CD4-positive, alpha-beta memory T cell (primary cell): Measurements from ENCODE around the gene SUCO. TPM values are rescaled to one million over a fixed set of nuclear protein-coding genes. Genes with fewer than 3 reads are reported as not detected.
"Not testable (repeated sequence)": the region's sequence is repeated elsewhere in the genome, so short reads cannot be mapped to it uniquely, and the experiment has no call there.

Experiments used
- CTCF ChIA-PET: fragments of 350-600 bp; sonication (Branson Sonifier 250); formaldehyde crosslinking; loops from one replicate; lab custom pipeline; 2021; ENCODE audit warnings: inconsistent platforms; ENCODE audit not compliant: partially characterized antibody; lab: Charles Lee
- POLR2A ChIA-PET: fragments of 350-600 bp; sonication (Branson Sonifier 250); formaldehyde crosslinking; loops from one replicate; lab custom pipeline; 2021; ENCODE audit not compliant: partially characterized antibody; lab: Charles Lee
- DNase-seq, 5 donors: peaks; one replicate each; pipeline versions ENCODE4 v3.0.0 to v3.0.0-alpha.2; 2020 to 2022; ENCODE audit warnings: mixed read lengths in 1 of 5
- H3K27ac ChIP-seq: one replicate; pipeline ENCODE4 v1.7.0; 2013; ENCODE audit warnings: low read depth, low read length
- H3K27me3 ChIP-seq: 2 replicates; pipeline ENCODE4 v1.7.0; 2013; ENCODE audit warnings: mild to moderate bottlenecking, low read length, moderate library complexity; ENCODE audit not compliant: insufficient read depth
- H3K36me3 ChIP-seq: 2 replicates; pipeline ENCODE4 v1.7.0; 2013; ENCODE audit warnings: mild to moderate bottlenecking, low read length, moderate library complexity; ENCODE audit not compliant: insufficient read depth
- H3K4me1 ChIP-seq: 2 replicates; pipeline ENCODE4 v1.7.0; 2013; ENCODE audit warnings: mild to moderate bottlenecking, low read length, moderate library complexity; ENCODE audit not compliant: insufficient read depth
- H3K4me3 ChIP-seq, 2 donors: one replicate each; pipeline ENCODE4 v1.7.0; 2013; ENCODE audit warnings: low read length in 2 of 2, mild to moderate bottlenecking in 1 of 2
- H3K9me3 ChIP-seq, 2 donors: one replicate each; pipeline ENCODE4 v1.7.0; 2013; ENCODE audit warnings: low read length in 2 of 2, control low read depth in 1 of 2; ENCODE audit not compliant: control insufficient read depth in 1 of 2
- H3K27ac Mint-ChIP-seq, 7 donors: one replicate each; pipeline ENCODE4 v1.8.0; 2020 to 2021; ENCODE audit warnings: mixed read lengths in 7 of 7, mild to moderate bottlenecking in 6 of 7, inconsistent platforms in 3 of 7, moderate library complexity in 3 of 7
- H3K27me3 Mint-ChIP-seq, 2 donors: one replicate each; pipeline ENCODE4 v1.8.0; 2020 to 2021; ENCODE audit warnings: mixed read lengths in 2 of 2
- H3K36me3 Mint-ChIP-seq, 2 donors: one replicate each; pipeline ENCODE4 v1.8.0; 2020 to 2021; ENCODE audit warnings: mixed read lengths in 2 of 2, inconsistent platforms in 1 of 2, mild to moderate bottlenecking in 1 of 2
- H3K4me1 Mint-ChIP-seq, 4 donors: one replicate each; pipeline ENCODE4 v1.8.0; 2020 to 2021; ENCODE audit warnings: mixed read lengths in 4 of 4, mild to moderate bottlenecking in 1 of 4
- H3K4me3 Mint-ChIP-seq, 8 donors: one replicate each; pipeline ENCODE4 v1.8.0; 2020 to 2021; ENCODE audit warnings: mixed read lengths in 8 of 8, mild to moderate bottlenecking in 7 of 8, moderate library complexity in 6 of 8, inconsistent platforms in 3 of 8
- H3K9me3 Mint-ChIP-seq, 8 donors: one replicate each; pipeline ENCODE4 v1.8.0; 2020 to 2021; ENCODE audit warnings: mixed read lengths in 8 of 8, mild to moderate bottlenecking in 5 of 8, inconsistent platforms in 3 of 8, moderate library complexity in 1 of 8
- intact Hi-C: fragments of 100-400 bp; cut with micrococcal nuclease; formaldehyde crosslinking; loops from one replicate; pipeline ENCODE4 v1.15.1; 2023
- polyA plus RNA-seq, 2 donors: library from polyadenylated mRNA; unstranded; fragments of 300-500 nt; fragmentation: Illumina TruSeq; gene quantifications; one replicate each; pipeline ENCODE4 v1.2.3, GENCODE V29; 2021
- total RNA-seq, 2 experiments: library from RNA; stranded (reverse); gene quantifications; one replicate each; pipeline ENCODE4 v1.2.3, GENCODE V29; 2021

The SUCO gene
- total and polyA plus RNA-seq, 4 experiments from 2014 or later, result 12.2 to 74.4 (median 44.1) TPM

- intact Hi-C loops, result no loop called here
- POLR2A ChIA-PET, result interaction anchor here (0.7 to 0.9 kb wide), 2 partner anchors 27 to 45 kb away, joined by 3 read pairs; no protein-coding TSS in a partner anchor
- H3K36me3 ChIP-seq, result no peaks in the 10 kb centered on the region
- peaks cover 7 to 19% (median 13%) of the 10 kb centered on the region in 4 donors for H3K4me1 Mint-ChIP-seq
- H3K27ac Mint-ChIP-seq, result no peak overlapping the region
- H3K9me3 ChIP-seq, result no peaks in the 10 kb centered on the region
- H3K36me3 Mint-ChIP-seq, result no peaks in the 10 kb centered on the region
- DNase-seq, result peak in 1 of 5 donors; percentile 4
- peaks cover 12% of the 10 kb centered on the region for H3K4me1 ChIP-seq
- H3K4me3 Mint-ChIP-seq, result peak overlapping the region in 5 of 8 donors; percentile 1 to 60 (median 21)
- no peak overlapping the region for H3K27ac ChIP-seq
- no peaks in the 10 kb centered on the region for H3K27me3 ChIP-seq
- H3K27me3 Mint-ChIP-seq, result peaks cover 1 to 5% of the 10 kb centered on the region in 2 donors
- H3K9me3 Mint-ChIP-seq, result no peaks in the 10 kb centered on the region
- no peak overlapping the region for H3K4me3 ChIP-seq
- CTCF ChIA-PET, result interaction anchor here (1.0 to 1.5 kb wide), 3 partner anchors 13 to 44 kb away, joined by 3 to 4 read pairs (median 3); partner anchors contain the start of gene PIGC
These were observed 45.4 kb upstream of the SUCO start for GRCh38 chr1:172487550-172487949.

- Mint-ChIP-seq H3K4me3 (no peak overlapping the region), H3K4me1 (peaks cover 7 to 19% (median 13%) of the 10 kb centered on the region in 4 donors), H3K27me3 (peaks cover 1 to 5% of the 10 kb centered on the region in 2 donors), H3K36me3 (no peaks in the 10 kb centered on the region), H3K27ac (no peak overlapping the region), H3K9me3 (no peaks in the 10 kb centered on the region)
- Histone ChIP-seq H3K9me3 (no peaks in the 10 kb centered on the region), H3K27me3 (no peaks in the 10 kb centered on the region), H3K4me3 (no peak overlapping the region), H3K36me3 (no peaks in the 10 kb centered on the region), H3K27ac (no peak overlapping the region), H3K4me1 (peaks cover 12% of the 10 kb centered on the region)
- intact Hi-C loops, result no loop called here
- CTCF ChIA-PET, result interaction anchor here (1.0 to 1.5 kb wide), 3 partner anchors 12 to 45 kb away, joined by 3 to 4 read pairs (median 3); partner anchors contain the start of gene PIGC
- POLR2A ChIA-PET, result interaction anchor here (0.6 kb wide), 1 partner anchor 583 kb away, joined by 3 read pairs; no protein-coding TSS in a partner anchor
- DNase-seq, result no peak
These were observed 44.6 kb upstream of the SUCO start for GRCh38 chr1:172488393-172488792.

DNA sequence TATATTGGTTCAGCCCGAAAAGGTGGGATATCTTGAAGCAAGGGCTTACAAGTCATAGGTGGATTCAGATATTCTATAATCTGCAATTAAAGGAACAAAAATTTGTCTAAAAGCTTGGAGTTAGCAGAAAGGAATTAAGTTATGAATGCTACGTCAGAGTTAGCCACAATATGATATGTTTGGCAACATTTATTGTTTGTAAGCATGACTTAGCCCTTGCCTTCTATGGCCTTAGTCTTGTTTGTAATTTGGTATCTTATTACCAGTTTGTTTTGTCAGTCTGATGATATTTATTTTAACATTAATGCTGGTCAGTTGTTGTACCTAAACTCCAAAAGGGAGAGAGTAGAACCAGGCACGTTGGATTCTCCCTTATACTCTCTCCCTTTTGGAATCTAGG, 43.1 kb upstream of the SUCO start:
- intact Hi-C loops, result no loop called here
- H3K4me1 ChIP-seq, result peaks cover 12% of the 10 kb centered on the region
- no peaks in the 10 kb centered on the region for H3K27me3 ChIP-seq
- no peak overlapping the region for H3K27ac ChIP-seq
- no peak for DNase-seq
- no peak overlapping the region for H3K4me3 ChIP-seq
- Mint-ChIP-seq H3K4me3 (no peak overlapping the region), H3K4me1 (peaks cover 5 to 9% (median 9%) of the 10 kb centered on the region in 4 donors), H3K27me3 (peaks cover 1 to 5% of the 10 kb centered on the region in 2 donors), H3K36me3 (no peaks in the 10 kb centered on the region), H3K27ac (no peak overlapping the region), H3K9me3 (no peaks in the 10 kb centered on the region)
- ChIA-PET CTCF (no interaction called here), POLR2A (no interaction called here)
- H3K9me3 ChIP-seq, result no peaks in the 10 kb centered on the region
- H3K36me3 ChIP-seq, result no peaks in the 10 kb centered on the region

GRCh38 chr1:172492421-172492820, 40.5 kb upstream of the SUCO start:
- no peaks in the 10 kb centered on the region for H3K9me3 ChIP-seq
- H3K4me1 Mint-ChIP-seq, result peaks cover 4 to 6% (median 5%) of the 10 kb centered on the region in 4 donors
- ChIA-PET POLR2A (no interaction called here), CTCF (no interaction called here)
- no peak overlapping the region for H3K4me3 ChIP-seq
- no peaks in the 10 kb centered on the region for H3K36me3 Mint-ChIP-seq
- no peaks in the 10 kb centered on the region for H3K36me3 ChIP-seq
- no peak for DNase-seq
- peaks cover 6% of the 10 kb centered on the region for H3K4me1 ChIP-seq
- intact Hi-C loops, result no loop called here
- H3K27ac Mint-ChIP-seq, result no peak overlapping the region
- H3K4me3 Mint-ChIP-seq, result no peak overlapping the region
- H3K27me3 Mint-ChIP-seq, result peaks cover 1 to 5% of the 10 kb centered on the region in 2 donors
- H3K27me3 ChIP-seq, result no peaks in the 10 kb centered on the region
- no peaks in the 10 kb centered on the region for H3K9me3 Mint-ChIP-seq
- no peak overlapping the region for H3K27ac ChIP-seq

DNA sequence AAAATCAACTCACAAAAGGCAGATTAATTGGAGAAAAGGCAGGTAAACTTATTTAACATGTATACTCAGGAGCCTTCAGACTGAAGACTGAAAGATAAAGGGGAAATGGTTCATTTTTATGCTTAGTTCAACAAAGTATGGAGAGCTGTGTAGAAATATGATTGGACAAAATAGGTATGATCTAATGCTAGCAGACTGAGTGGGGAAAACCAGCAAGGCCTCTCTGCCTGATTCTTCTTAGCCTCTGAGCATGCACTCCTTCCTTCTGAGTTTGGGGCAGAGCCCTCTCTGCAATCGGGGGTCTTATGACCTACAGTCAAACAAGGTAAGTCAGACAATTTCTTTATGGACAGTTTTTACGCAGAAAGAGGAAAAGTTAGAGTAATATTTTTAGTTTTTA, 38.8 kb upstream of the SUCO start:
- H3K4me1 Mint-ChIP-seq, result no peaks in the 10 kb centered on the region
- Histone ChIP-seq H3K4me3 (no peak overlapping the region), H3K36me3 (no peaks in the 10 kb centered on the region), H3K27me3 (no peaks in the 10 kb centered on the region), H3K27ac (no peak overlapping the region), H3K4me1 (no peaks in the 10 kb centered on the region), H3K9me3 (no peaks in the 10 kb centered on the region)
- no peak overlapping the region for H3K4me3 Mint-ChIP-seq
- DNase-seq, result no peak
- no peaks in the 10 kb centered on the region for H3K9me3 Mint-ChIP-seq
- H3K36me3 Mint-ChIP-seq, result no peaks in the 10 kb centered on the region
- POLR2A ChIA-PET, result no interaction called here
- CTCF ChIA-PET, result no interaction called here
- intact Hi-C loops, result no loop called here
- H3K27ac Mint-ChIP-seq, result no peak overlapping the region
- H3K27me3 Mint-ChIP-seq, result peaks cover 1 to 5% of the 10 kb centered on the region in 2 donors

- H3K36me3 Mint-ChIP-seq, H3K4me3 ChIP-seq, H3K9me3 Mint-ChIP-seq, H3K36me3 ChIP-seq, intact Hi-C loops, H3K27ac Mint-ChIP-seq, H3K27me3 Mint-ChIP-seq, DNase-seq, H3K4me1 Mint-ChIP-seq, POLR2A ChIA-PET, H3K9me3 ChIP-seq, H3K27ac ChIP-seq, H3K4me3 Mint-ChIP-seq, H3K4me1 ChIP-seq, H3K27me3 ChIP-seq, CTCF ChIA-PET: not testable (repeated sequence)
These were observed 36.8 kb upstream of the SUCO start for GRCh38 chr1:172496127-172496526.

DNA sequence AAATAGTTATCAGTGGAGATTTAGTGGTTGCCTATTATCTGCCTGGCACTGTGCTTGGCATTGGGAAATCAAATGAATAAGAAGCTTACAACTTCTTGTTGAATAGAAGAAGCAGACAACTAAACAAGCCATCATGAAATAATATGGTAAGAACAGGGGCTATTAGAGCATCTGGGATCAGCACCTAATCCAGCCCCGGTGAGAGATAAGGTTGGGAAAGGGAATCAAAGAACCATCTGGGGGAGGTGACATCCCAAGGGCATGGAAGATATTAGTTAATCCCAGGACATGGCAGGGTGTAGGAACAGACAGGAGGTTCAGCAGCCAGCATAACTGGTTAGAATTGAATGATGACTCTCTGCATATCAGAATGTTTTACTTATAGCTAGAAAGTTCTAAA, 36.3 kb upstream of the SUCO start:
- ChIA-PET CTCF (no interaction called here), POLR2A (no interaction called here)
- no peaks in the 10 kb centered on the region for H3K27me3 ChIP-seq
- H3K4me3 ChIP-seq, result no peak overlapping the region
- Mint-ChIP-seq H3K27me3 (peaks cover 0 to 4% of the 10 kb centered on the region in 2 donors), H3K9me3 (no peaks in the 10 kb centered on the region), H3K36me3 (no peaks in the 10 kb centered on the region), H3K4me3 (no peak overlapping the region), H3K27ac (no peak overlapping the region), H3K4me1 (no peaks in the 10 kb centered on the region)
- H3K27ac ChIP-seq, result no peak overlapping the region
- H3K9me3 ChIP-seq, result no peaks in the 10 kb centered on the region
- no peak for DNase-seq
- H3K36me3 ChIP-seq, result no peaks in the 10 kb centered on the region
- intact Hi-C loops, result no loop called here
- no peaks in the 10 kb centered on the region for H3K4me1 ChIP-seq
